GM12892 (cell line): Measurements from ENCODE around the gene NRXN3.

Source experiments
- POLR2A ChIP-seq: IDR thresholded peaks from 2 replicates; pipeline ENCODE4 v1.6.1; 2011; ENCODE audit warnings: low read depth, low read length, control low read depth
- POLR2AphosphoS5 ChIP-seq: IDR thresholded peaks from 2 replicates; pipeline ENCODE4 v1.6.1; 2011; ENCODE audit warnings: low read depth, low read length, control low read depth
- TAF1 ChIP-seq: IDR thresholded peaks from 2 replicates; pipeline ENCODE4 v1.6.1; 2011; ENCODE audit warnings: low read depth, mild to moderate bottlenecking, control low read depth, low read length, borderline replicate concordance

DNA sequence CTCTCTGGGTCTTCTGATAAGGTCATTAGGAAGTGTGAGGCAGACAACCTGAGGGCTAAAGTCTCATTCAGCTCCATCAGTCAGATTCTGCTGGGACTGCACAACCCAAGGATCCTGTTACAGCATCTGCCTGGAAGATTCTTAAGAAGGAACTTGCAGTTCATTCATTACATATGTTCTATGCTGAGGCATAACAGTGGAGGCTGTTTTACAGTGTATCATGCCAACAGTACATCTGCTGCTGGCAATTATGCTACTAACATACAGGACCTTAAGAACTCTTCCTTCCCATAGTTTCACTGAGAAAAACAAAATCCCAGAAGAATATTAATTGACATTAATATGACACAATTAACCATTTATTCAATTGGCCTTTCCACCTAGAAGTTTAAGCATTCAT lies 1072.5 kb downstream of the NRXN3 start:
- TF ChIP-seq POLR2A, result no peak
- TF ChIP-seq POLR2AphosphoS5, result no peak
- TF ChIP-seq TAF1, result no peak
